Measurements from ENCODE around the gene GPN3. TPM values are rescaled to one million over a fixed set of nuclear protein-coding genes. Genes with fewer than 3 reads are reported as not detected.

GPN3 gene
- total and polyA plus RNA-seq, 2 of the 13 experiments (the other 11 are each of a cell fraction or from before 2014, with no cell fraction given): 28.7 to 29.5 TPM

Small RNA genes lying within 50 kb of the gene (small RNA-seq; reads per million reads assigned to genes)
- 0 reads per million in 3 experiments for gene RF00278 (ENCODE audit: insufficient read depth in 2 of 3, insufficient read length in 3 of 3, low read depth in 2 of 3, low replicate concordance in 1 of 3)

Other genes with a start within 250 kb of the GPN3 start
- 79.2 and 85.5 TPM in 2 replicates for gene ATP2A2, start 187.0 kb downstream of the GPN3 start, total RNA-seq (2016; rRNA removed; fragmentation: Illumina TruSeq; extraction: Trizol)
- gene ATP2A2, start 187.0 kb downstream of the GPN3 start, polyA plus RNA-seq (2011; rRNA removed): 35.4 and 40.8 TPM in 2 replicates
- 69.1 and 73.7 TPM in 2 replicates for gene ANAPC7, start 64.5 kb downstream of the GPN3 start, total RNA-seq (2016; rRNA removed; fragmentation: Illumina TruSeq; extraction: Trizol)
- gene ANAPC7, start 64.5 kb downstream of the GPN3 start, polyA plus RNA-seq (2011; rRNA removed): 31.5 and 40.0 TPM in 2 replicates
- 234 and 322 TPM in 2 replicates for gene ARPC3, start 17.9 kb downstream of the GPN3 start, total RNA-seq (2016; rRNA removed; fragmentation: Illumina TruSeq; extraction: Trizol)
- gene ARPC3, start 17.9 kb downstream of the GPN3 start, polyA plus RNA-seq (2011; rRNA removed): 32.7 and 38.0 TPM in 2 replicates
- gene FAM216A, start 588 bp upstream of the GPN3 start, total RNA-seq (2016; rRNA removed; fragmentation: Illumina TruSeq; extraction: Trizol): 19.4 and 20.3 TPM in 2 replicates
- 26.9 and 31.2 TPM in 2 replicates for gene FAM216A, start 588 bp upstream of the GPN3 start, polyA plus RNA-seq (2011; rRNA removed)
- 107 and 161 TPM in 2 replicates for gene VPS29, start 33.9 kb upstream of the GPN3 start, total RNA-seq (2016; rRNA removed; fragmentation: Illumina TruSeq; extraction: Trizol)
- 100 and 114 TPM in 2 replicates for gene VPS29, start 33.9 kb upstream of the GPN3 start, polyA plus RNA-seq (2011; rRNA removed)
- 0.38 TPM in 2 replicates for gene RAD9B, start 34.1 kb upstream of the GPN3 start, total RNA-seq (2016; rRNA removed; fragmentation: Illumina TruSeq; extraction: Trizol)
- 0.05 and 0.10 TPM in 2 replicates for gene RAD9B, start 34.1 kb upstream of the GPN3 start, polyA plus RNA-seq (2011; rRNA removed)
- 4.8 and 8.5 TPM in 2 replicates for gene PPTC7, start 115.1 kb upstream of the GPN3 start, total RNA-seq (2016; rRNA removed; fragmentation: Illumina TruSeq; extraction: Trizol)
- gene PPTC7, start 115.1 kb upstream of the GPN3 start, polyA plus RNA-seq (2011; rRNA removed): 10.6 and 12.3 TPM in 2 replicates
- gene TCTN1, start 145.9 kb upstream of the GPN3 start, total RNA-seq (2016; rRNA removed; fragmentation: Illumina TruSeq; extraction: Trizol): 8.9 and 16.0 TPM in 2 replicates
- 13.3 and 13.6 TPM in 2 replicates for gene TCTN1, start 145.9 kb upstream of the GPN3 start, polyA plus RNA-seq (2011; rRNA removed)
- gene HVCN1, start 220.9 kb upstream of the GPN3 start, total RNA-seq (2016; rRNA removed; fragmentation: Illumina TruSeq; extraction: Trizol): 0.20 and 0.49 TPM in 2 replicates
- gene HVCN1, start 220.9 kb upstream of the GPN3 start, polyA plus RNA-seq (2011; rRNA removed): 0.88 and 1.3 TPM in 2 replicates

All from HepG2 (cell line).